HCT116 (cell line): ENCODE data around the gene ACACA. TPM values are rescaled to one million over a fixed set of nuclear protein-coding genes. Genes with fewer than 3 reads are reported as not detected.
A peak's percentile ranks its signal among the peaks of the same experiment; 100 is the strongest.

Experiments
- ATAC-seq: fragments of 200-7000 bp; cut with Tn5 transposase; 2 replicates; pipeline ENCODE4 v1.9.1; 2020; ENCODE audit warnings: mild to moderate bottlenecking, moderate library complexity
- BruUV-seq: library from RNA; stranded (reverse); fragments of 400-500 nt; replicated peaks from 2 replicates; lab custom pipeline; 2021; lab: Mats Ljungman, UMichigan
- CTCF ChIA-PET: fragments of 300-600 bp; sonication (Branson Sonifier 250); formaldehyde crosslinking; loops from one replicate; lab custom pipeline; 2021; ENCODE audit warnings: antibody characterized with exemption; lab: Charles Lee
- POLR2A ChIA-PET: fragments of 300-600, 350-600 bp; sonication (Branson Sonifier 250); formaldehyde crosslinking; loops from one replicate; lab custom pipeline; 2021; ENCODE audit warnings: antibody characterized with exemption; lab: Charles Lee
- RAD21 ChIA-PET, 2 experiments: fragments of 300-600 bp; sonication (Branson Sonifier 250); formaldehyde crosslinking; loops; one replicate each; lab custom pipeline; 2023; ENCODE audit warnings: low total read pairs in 2 of 2; ENCODE audit not compliant: uncharacterized antibody in 2 of 2, unreplicated experiment in 2 of 2, low non-redundant PET in 1 of 2; lab: Charles Lee
- DNase-seq: peaks from one replicate; pipeline ENCODE4 v3.0.0-alpha.2; 2010; ENCODE audit warnings: low read depth, low spot score
- H2AFZ ChIP-seq: fragments of 200-600 bp; shearing (Covaris generic), sonication (generic); 2 replicates; pipeline ENCODE4 v1.6.1; 2017; ENCODE audit warnings: low read depth, mixed run types, mixed read lengths, antibody characterized with exemption, low read length; ENCODE audit not compliant: poor library complexity, severe bottlenecking
- H3K27ac ChIP-seq: 2 replicates; pipeline ENCODE4 v1.5.1; 2012; ENCODE audit warnings: low read depth, low read length
- H3K27me3 ChIP-seq: fragments of 200-600 bp; sonication (generic); 2 replicates; pipeline ENCODE4 v1.6.1; 2016; ENCODE audit warnings: mixed run types, low read length, mixed read lengths; ENCODE audit not compliant: insufficient read depth
- H3K36me3 ChIP-seq, 2 experiments: fragments of 200-500 bp in 1 of 2; fragments of 200-600 bp in 1 of 2; sonication (Bioruptor generic) in 1 of 2; sonication (generic) in 1 of 2; 2 replicates each; pipeline versions ENCODE4 v1.5.1 to v1.6.1; 2014 to 2016; ENCODE audit warnings: low read length in 2 of 2, inconsistent platforms in 1 of 2, mixed read lengths in 1 of 2, mixed run types in 1 of 2; ENCODE audit not compliant: insufficient read depth in 2 of 2, control insufficient read depth in 1 of 2
- H3K4me1 ChIP-seq, 2 experiments: fragments of 200-600 bp in 1 of 2; sonication (generic) in 1 of 2; 2 replicates each; pipeline versions ENCODE4 v1.5.1 to v1.6.1; 2012 to 2017; ENCODE audit warnings: low read length in 2 of 2, inconsistent platforms in 1 of 2, mild to moderate bottlenecking in 1 of 2, mixed read lengths in 1 of 2, mixed run types in 1 of 2, moderate library complexity in 1 of 2; ENCODE audit not compliant: insufficient read depth in 2 of 2, control insufficient read depth in 1 of 2
- H3K4me2 ChIP-seq: fragments of 200-600 bp; sonication (generic); 2 replicates; pipeline ENCODE4 v1.6.1; 2017; ENCODE audit warnings: mixed run types, low read length, mixed read lengths
- H3K4me3 ChIP-seq, 2 experiments: fragments of 200-600 bp in 1 of 2; sonication (generic) in 1 of 2; replicated peaks in 1 of 2; 2 replicates each; pipeline ENCODE4 v1.5.1; 2011 to 2016; ENCODE audit warnings: low read length in 2 of 2, control low read depth in 1 of 2, low read depth in 1 of 2, mild to moderate bottlenecking in 1 of 2, mixed read lengths in 1 of 2, mixed run types in 1 of 2
- H3K79me2 ChIP-seq: fragments of 200-600 bp; sonication (generic); 2 replicates; pipeline ENCODE4 v1.6.1; 2017; ENCODE audit warnings: mild to moderate bottlenecking, mixed run types, low read length, moderate library complexity, mixed read lengths; ENCODE audit not compliant: insufficient read depth
- H3K9ac ChIP-seq: fragments of 200-600 bp; sonication (generic); 2 replicates; pipeline ENCODE4 v1.6.1; 2016; ENCODE audit warnings: low read length, mixed read lengths
- H3K9me2 ChIP-seq: fragments of 200-600 bp; sonication (generic), shearing (Covaris generic); 2 replicates; pipeline ENCODE4 v1.6.1; 2017; ENCODE audit warnings: mixed run types, mild to moderate bottlenecking, moderate library complexity; ENCODE audit not compliant: insufficient read depth
- H3K9me3 ChIP-seq, 2 experiments: fragments of 200-500 bp in 1 of 2; fragments of 200-600 bp in 1 of 2; sonication (Bioruptor generic) in 1 of 2; sonication (generic) in 1 of 2; 2 replicates each; pipeline ENCODE4 v1.6.1; 2014 to 2017; ENCODE audit warnings: low read length in 2 of 2, mixed read lengths in 2 of 2, inconsistent platforms in 1 of 2, low read depth in 1 of 2, mild to moderate bottlenecking in 1 of 2, mixed run types in 1 of 2, moderate library complexity in 1 of 2; ENCODE audit not compliant: control insufficient read depth in 1 of 2, insufficient read depth in 1 of 2
- H4K20me1 ChIP-seq: fragments of 200-600 bp; sonication (generic), shearing (Covaris generic); 2 replicates; pipeline ENCODE4 v1.6.1; 2017; ENCODE audit warnings: mixed run types, mild to moderate bottlenecking, moderate library complexity; ENCODE audit not compliant: insufficient read depth
- EGR1 ChIP-seq: IDR thresholded peaks from 2 replicates; pipeline ENCODE4 v1.6.1; 2012; ENCODE audit warnings: low read depth
- ELF1 ChIP-seq: IDR thresholded peaks from 2 replicates; pipeline ENCODE4 v1.6.1; 2012; ENCODE audit warnings: low read depth, borderline replicate concordance
- POLR2AphosphoS5 ChIP-seq: IDR thresholded peaks from 2 replicates; pipeline ENCODE4 v1.6.1; 2011; ENCODE audit warnings: mild to moderate bottlenecking, low read depth, low read length, moderate library complexity
- RAD21 ChIP-seq: IDR thresholded peaks from 2 replicates; pipeline ENCODE4 v1.6.1; 2012; ENCODE audit warnings: low read depth, mild to moderate bottlenecking
- intact Hi-C: fragments of 100-400 bp; cut with micrococcal nuclease; formaldehyde crosslinking; loops from 2 replicates; pipeline ENCODE4 v1.10.0; 2022
- total RNA-seq: library from RNA; stranded (reverse); gene quantifications from one replicate; pipeline ENCODE4 v1.2.1, GENCODE V29; 2021; ENCODE audit not compliant: unreplicated experiment
- TF ChIP-seq, protein P1 (sequence below), 3 experiments: fragments of 200-600 bp in 1 of 3; sonication (generic) in 1 of 3; IDR thresholded peaks in 2 of 3; conservative IDR thresholded peaks in 1 of 3; 2 replicates each; pipeline ENCODE4 v1.5.1; 2012 to 2017; ENCODE audit warnings: low read depth in 2 of 3, low read length in 2 of 3, antibody characterized with exemption in 1 of 3, borderline replicate concordance in 1 of 3, control low read depth in 1 of 3, mild to moderate bottlenecking in 1 of 3, mixed read lengths in 1 of 3, mixed run types in 1 of 3, moderate library complexity in 1 of 3; ENCODE audit not compliant: insufficient read depth in 1 of 3
- TF ChIP-seq, protein P2 (sequence below): IDR thresholded peaks from 2 replicates; pipeline ENCODE4 v1.6.1; 2012
- TF ChIP-seq, protein P3 (sequence below): IDR thresholded peaks from 2 replicates; pipeline ENCODE4 v1.6.1; 2012

Gene ACACA
- total RNA-seq, 1 experiment from 2014 or later, result 161 TPM

DNA sequence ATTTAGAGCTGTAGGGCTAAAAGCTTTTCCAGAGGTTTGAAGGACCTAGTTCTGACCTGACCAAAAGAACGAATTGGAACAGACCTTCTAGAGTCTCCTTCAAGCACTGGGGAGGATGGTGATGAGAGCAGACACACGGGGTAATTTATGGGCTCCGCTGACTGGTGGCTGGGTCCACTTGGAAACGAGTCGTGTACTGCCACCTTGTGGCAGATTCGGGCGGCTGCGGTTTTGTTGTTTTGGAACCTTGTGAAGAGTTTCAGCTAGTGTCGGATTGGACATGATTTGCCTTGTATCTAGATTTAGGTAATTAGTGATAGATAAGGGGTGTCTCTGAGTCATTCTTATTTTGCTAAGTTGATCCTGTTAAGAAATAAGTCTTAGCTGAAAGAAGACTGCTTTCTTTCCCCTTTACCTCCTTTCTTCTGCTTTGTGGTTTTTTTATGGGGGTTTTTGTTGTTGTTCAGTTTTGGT is 359.0 kb downstream of the ACACA start:
- Histone ChIP-seq H3K79me2 (peaks cover 16% of the 10 kb centered on the region), H3K4me1 (0 out of 4 replicates have a peak, but pooled peaks cover 2 to 5% of the 10 kb centered on the region in 2 experiments), H3K4me2 (no peak overlapping the region), H4K20me1 (peaks cover 3% of the 10 kb centered on the region; the same call in 1 of the 2 replicates), H3K27ac (no peak overlapping the region), H2AFZ (no peak overlapping the region), H3K27me3 (no peaks in the 10 kb centered on the region), H3K9me2 (no peaks in the 10 kb centered on the region), H3K9me3 (no peaks in the 10 kb centered on the region), H3K36me3 (peaks cover 8 to 23% of the 10 kb centered on the region in 2 experiments; a peak in 3 of 4 replicates), H3K9ac (no peak overlapping the region), H3K4me3 (no peak overlapping the region)
- RAD21 ChIA-PET, result interaction anchor here (0.6 to 1.5 kb wide), 7 partner anchors 80 to 408 kb away, joined by 3 to 5 read pairs (median 3); no protein-coding TSS in a partner anchor
- CTCF ChIA-PET, result interaction anchor here (0.6 to 3.4 kb wide), 19 partner anchors 9 to 446 kb away, joined by 3 to 24 read pairs (median 7); partner anchors contain the start of gene MRM1
- BruUV-seq, result no TSS peak
- ATAC-seq, result peak; percentile 91
- peak; percentile 71 for DNase-seq
- intact Hi-C loops, result loop anchor here (1.0 to 10.0 kb wide), 6 partner anchors 155 to 418 kb away; no protein-coding TSS in a partner anchor
- POLR2A ChIA-PET, result interaction anchor here (1.0 kb wide), 1 partner anchor 9 kb away, joined by 3 read pairs; no protein-coding TSS in a partner anchor
- TF ChIP-seq, protein P1, sequence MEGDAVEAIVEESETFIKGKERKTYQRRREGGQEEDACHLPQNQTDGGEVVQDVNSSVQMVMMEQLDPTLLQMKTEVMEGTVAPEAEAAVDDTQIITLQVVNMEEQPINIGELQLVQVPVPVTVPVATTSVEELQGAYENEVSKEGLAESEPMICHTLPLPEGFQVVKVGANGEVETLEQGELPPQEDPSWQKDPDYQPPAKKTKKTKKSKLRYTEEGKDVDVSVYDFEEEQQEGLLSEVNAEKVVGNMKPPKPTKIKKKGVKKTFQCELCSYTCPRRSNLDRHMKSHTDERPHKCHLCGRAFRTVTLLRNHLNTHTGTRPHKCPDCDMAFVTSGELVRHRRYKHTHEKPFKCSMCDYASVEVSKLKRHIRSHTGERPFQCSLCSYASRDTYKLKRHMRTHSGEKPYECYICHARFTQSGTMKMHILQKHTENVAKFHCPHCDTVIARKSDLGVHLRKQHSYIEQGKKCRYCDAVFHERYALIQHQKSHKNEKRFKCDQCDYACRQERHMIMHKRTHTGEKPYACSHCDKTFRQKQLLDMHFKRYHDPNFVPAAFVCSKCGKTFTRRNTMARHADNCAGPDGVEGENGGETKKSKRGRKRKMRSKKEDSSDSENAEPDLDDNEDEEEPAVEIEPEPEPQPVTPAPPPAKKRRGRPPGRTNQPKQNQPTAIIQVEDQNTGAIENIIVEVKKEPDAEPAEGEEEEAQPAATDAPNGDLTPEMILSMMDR (IDR thresholded peaks at IDR 0.05 in 2 of 3, conservative IDR thresholded peaks at IDR 0.05 in 1 of 3; ENCODE audit: borderline replicate concordance in 1 of 3, insufficient read depth in 1 of 3, low read depth in 2 of 3, low read length in 2 of 3), result peak; percentile 77 to 92 (median 88)
- TF ChIP-seq POLR2AphosphoS5, result peak; percentile 25; the same call in 1 of the 2 replicates
- TF ChIP-seq, protein P2, sequence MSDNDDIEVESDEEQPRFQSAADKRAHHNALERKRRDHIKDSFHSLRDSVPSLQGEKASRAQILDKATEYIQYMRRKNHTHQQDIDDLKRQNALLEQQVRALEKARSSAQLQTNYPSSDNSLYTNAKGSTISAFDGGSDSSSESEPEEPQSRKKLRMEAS, result no peak
- TF ChIP-seq RAD21, result peak; percentile 95
- TF ChIP-seq EGR1, result no peak
- TF ChIP-seq, protein P3, sequence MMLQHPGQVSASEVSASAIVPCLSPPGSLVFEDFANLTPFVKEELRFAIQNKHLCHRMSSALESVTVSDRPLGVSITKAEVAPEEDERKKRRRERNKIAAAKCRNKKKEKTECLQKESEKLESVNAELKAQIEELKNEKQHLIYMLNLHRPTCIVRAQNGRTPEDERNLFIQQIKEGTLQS, result no peak
- no peak for TF ChIP-seq ELF1
